ENCODE measurements around the gene DUSP18.

The DUSP18 gene

GRCh38 chr22:30702856-30703255 is 35.2 kb upstream of the DUSP18 start:
- Mint-ChIP-seq H3K4me1 (peaks cover 21% of the 10 kb centered on the region), H3K9me3 (no peaks in the 10 kb centered on the region), H3K4me3 (no peak overlapping the region), H3K27ac (no peak overlapping the region), H3K27me3 (ENCODE audit: low read depth, poor library complexity) (peaks cover 30% of the 10 kb centered on the region), H3K36me3 (ENCODE audit: low read depth) (no peaks in the 10 kb centered on the region)
- DNase-seq = no peak
- no peak for TF ChIP-seq CTCF (IDR thresholded peaks at IDR 0.05)

GRCh38 chr22:30701872-30702271 is 34.2 kb upstream of the DUSP18 start:
- Mint-ChIP-seq H3K36me3 (ENCODE audit: low read depth) (no peaks in the 10 kb centered on the region), H3K4me1 (peaks cover 25% of the 10 kb centered on the region), H3K27ac (no peak overlapping the region), H3K27me3 (ENCODE audit: low read depth, poor library complexity) (peaks cover 40% of the 10 kb centered on the region), H3K4me3 (no peak overlapping the region), H3K9me3 (no peaks in the 10 kb centered on the region)
- DNase-seq = no peak
- TF ChIP-seq CTCF (IDR thresholded peaks at IDR 0.05) = no peak

DNA sequence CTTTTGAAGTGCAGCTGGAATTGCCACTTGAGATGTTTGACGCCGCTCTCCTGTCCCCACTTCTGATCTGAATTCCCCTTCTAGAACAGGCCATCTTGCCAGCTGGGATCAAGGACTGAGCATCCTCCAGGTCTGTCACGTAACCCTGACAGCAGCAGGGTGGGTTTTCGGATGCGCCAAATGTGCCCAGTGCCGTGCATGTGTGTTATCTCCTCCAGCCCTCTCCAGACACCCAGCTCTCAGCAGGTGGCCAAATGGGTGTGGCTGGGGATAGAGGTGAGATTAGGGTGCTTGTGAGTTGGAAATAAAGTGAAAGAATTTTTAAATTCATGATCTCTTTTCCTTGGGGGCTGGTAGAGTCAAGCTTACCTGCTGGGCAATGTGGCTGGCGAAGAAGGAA is 30.3 kb upstream of the DUSP18 start:
- H3K4me3 Mint-ChIP-seq = no peak overlapping the region
- no peak for TF ChIP-seq CTCF (IDR thresholded peaks at IDR 0.05)
- DNase-seq = no peak

GRCh38 chr22:30695871-30696655 is 28.4 kb upstream of the DUSP18 start:
- Mint-ChIP-seq H3K36me3 (ENCODE audit: low read depth) (no peaks in the 10 kb centered on the region), H3K4me1 (peaks cover 32% of the 10 kb centered on the region), H3K27me3 (ENCODE audit: low read depth, poor library complexity) (peaks cover 62% of the 10 kb centered on the region), H3K27ac (no peak overlapping the region), H3K9me3 (no peaks in the 10 kb centered on the region), H3K4me3 (peak overlapping the region; percentile 81)
- no peak for TF ChIP-seq CTCF (IDR thresholded peaks at IDR 0.05)
- DNase-seq = no peak

More for the DNA sequence above, 30.3 kb upstream of the DUSP18 start:
- no peaks in the 10 kb centered on the region for H3K36me3 Mint-ChIP-seq (ENCODE audit: low read depth)
- peaks cover 31% of the 10 kb centered on the region for H3K4me1 Mint-ChIP-seq
- no peak overlapping the region for H3K27ac Mint-ChIP-seq
- peaks cover 58% of the 10 kb centered on the region for H3K27me3 Mint-ChIP-seq (ENCODE audit: low read depth, poor library complexity)
- no peaks in the 10 kb centered on the region for H3K9me3 Mint-ChIP-seq

DNA sequence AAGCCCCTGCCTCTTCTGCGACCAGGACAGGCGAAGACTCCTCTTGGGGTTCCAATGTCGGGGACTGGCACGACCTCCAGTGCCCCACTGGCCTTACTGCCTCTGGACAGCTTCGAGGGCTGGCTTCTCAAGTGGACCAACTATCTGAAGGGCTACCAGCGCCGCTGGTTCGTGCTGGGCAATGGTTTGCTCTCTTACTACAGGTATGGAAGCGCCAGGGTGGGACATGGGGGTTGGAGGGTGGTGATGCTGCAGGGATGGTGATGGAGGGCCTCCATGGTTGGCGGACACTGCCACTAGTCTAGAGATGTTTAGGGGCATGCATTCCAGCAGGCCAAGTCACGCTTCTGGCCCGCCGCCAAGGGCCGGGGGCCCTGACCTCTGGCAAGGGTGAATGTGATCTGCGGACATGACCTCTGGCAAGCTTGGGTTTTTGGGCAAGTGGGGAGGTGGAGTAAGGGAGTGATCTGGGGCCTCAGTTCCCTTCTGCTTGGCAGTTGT is 27.7 kb upstream of the DUSP18 start:
- TF ChIP-seq CTCF (IDR thresholded peaks at IDR 0.05) = no peak
- peaks cover 62% of the 10 kb centered on the region for H3K27me3 Mint-ChIP-seq (ENCODE audit: low read depth, poor library complexity)
- peak overlapping the region; percentile 81 for H3K4me3 Mint-ChIP-seq
- peaks cover 32% of the 10 kb centered on the region for H3K4me1 Mint-ChIP-seq
- H3K9me3 Mint-ChIP-seq = no peaks in the 10 kb centered on the region
- no peaks in the 10 kb centered on the region for H3K36me3 Mint-ChIP-seq (ENCODE audit: low read depth)
- H3K27ac Mint-ChIP-seq = no peak overlapping the region
- DNase-seq = no peak

Measured in nephron progenitor cell (in vitro differentiated cells).